AML-193 (cell line): Measurements from ENCODE around the gene EMC9.

Experiments
- DNase-seq, 2 experiments: peaks; one replicate each; lab custom pipeline; 2025; lab: John Stamatoyannopoulos, UW

EMC9 gene

DNA sequence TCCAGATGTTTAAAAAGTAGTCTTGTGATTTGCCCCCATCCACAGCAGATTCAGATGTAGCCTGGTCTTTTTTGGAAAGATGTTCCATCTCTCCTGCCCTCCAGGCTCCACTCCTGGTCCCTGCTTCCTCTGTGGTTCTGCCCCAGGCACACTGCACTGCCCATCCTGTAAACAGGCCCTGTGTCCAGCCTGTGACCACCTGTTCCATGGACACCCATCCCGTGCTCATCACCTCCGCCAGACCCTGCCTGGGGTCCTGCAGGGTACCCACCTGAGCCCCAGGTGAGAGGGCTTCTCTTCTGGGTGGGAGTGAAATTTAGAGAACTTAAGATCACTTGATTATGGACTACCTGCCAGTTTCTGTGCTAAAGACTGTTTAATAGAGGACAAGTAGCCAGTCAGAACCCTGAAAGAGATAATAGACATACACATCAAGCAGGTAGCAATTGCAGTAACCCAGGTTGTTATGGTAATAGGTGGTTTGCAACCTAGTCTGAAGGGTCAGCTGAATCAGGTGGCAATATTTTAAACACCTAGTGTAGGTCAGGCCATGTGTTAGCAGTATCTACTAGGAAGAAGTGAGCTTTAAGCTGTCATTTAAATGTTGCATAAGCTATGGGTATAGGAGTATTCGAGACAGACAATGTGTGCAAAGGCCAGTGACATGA lies 8.0 kb upstream of the EMC9 start:
- no peak for DNase-seq

- no peak for DNase-seq
These were observed 6.5 kb upstream of the EMC9 start for GRCh38 chr14:24147761-24148428.

DNA sequence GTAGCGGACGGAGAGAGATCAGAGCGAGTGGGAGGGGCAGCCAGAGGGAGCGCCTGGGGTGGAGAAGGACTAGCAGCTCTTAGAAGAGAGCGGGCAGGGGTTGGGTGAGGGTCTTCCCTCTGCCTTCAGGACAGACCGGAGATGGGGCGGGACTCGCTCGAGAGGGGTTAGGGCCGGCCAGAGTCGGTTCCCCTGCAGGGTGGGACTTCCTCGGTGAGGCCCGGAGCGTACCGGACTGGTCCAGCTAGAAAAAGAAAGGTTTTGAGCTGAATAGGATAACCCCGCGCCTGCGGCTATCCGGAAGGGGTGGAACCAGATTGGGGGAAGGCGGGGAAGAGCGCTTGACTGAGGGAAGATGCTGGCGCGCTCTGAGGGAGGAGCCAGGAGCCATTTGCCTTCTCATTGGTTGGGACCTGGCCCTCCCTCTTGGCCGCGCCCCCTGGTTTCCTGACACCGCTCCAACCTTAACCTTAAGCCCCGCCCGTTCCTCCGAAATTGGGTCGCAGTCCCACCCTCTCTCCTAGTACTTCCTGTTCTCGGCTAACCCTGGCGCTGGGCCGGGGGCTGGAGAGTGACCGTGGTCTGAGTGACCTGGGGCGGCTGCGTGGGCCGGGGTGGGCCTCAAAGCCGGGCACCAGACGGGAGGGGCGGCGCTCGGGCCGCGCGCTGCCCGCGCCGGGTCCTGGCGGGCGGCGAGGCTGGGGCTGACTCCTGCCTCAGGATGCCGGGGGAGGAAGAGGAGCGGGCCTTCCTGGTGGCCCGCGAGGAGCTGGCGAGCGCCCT lies 5.8 kb upstream of the EMC9 start, which contains the start of gene RNF31:
RNF31 (plus strand) TSS at position 521 of the 783 bp plus-strand sequence; CDS start at position 722, 201 bp downstream.
- DNase-seq = peak; percentile 97

- DNase-seq = peak; percentile 91
These were observed 5.1 kb upstream of the EMC9 start, which contains the start of gene PSME2 for GRCh38 chr14:24146453-24146977. PSME2 (minus strand) TSS chr14:24146610; CDS start chr14:24146581, 29 bp downstream.

DNA sequence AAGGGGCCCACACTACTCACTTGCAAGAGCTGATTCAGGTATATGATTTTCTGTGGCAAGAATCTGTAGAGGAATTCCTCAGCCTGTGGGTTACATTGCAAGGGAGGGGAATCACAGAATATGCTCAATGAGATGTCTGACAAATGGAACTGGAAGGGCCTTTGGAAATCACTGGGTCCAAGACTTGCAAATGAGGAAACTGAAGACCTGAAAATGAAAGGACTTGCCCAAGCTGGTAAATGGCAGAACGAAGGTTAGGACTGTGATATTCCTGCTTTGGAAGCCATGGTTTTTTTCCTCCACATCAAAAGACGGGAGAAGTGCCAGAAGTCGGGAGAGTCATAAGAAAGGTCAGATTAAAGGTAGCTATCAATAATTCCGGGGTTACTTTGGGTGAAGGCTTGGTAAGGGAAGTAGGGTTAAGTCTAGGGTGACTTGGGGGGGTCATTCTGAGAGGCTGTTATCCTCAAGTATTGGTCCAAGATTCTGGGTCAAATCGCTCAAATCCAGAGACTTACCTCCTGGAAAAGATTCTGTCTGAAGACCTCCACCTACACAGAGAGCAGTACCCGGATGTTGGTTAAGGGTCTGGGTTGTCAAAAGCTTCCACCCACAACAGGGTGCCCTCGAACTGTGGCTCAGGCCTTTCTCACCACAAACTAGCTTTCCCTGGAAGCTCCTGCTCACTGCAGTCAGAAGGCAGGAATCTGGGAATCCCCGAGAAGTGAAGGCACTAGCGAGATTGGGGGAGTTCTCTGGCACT lies 4.5 kb upstream of the EMC9 start:
- DNase-seq = peak in 1 of 2 experiments; percentile 11

- DNase-seq = no peak
These were observed 3.8 kb upstream of the EMC9 start for GRCh38 chr14:24145219-24145618.

- no peak for DNase-seq
These were observed 3.1 kb upstream of the EMC9 start for GRCh38 chr14:24144451-24144850.

DNA sequence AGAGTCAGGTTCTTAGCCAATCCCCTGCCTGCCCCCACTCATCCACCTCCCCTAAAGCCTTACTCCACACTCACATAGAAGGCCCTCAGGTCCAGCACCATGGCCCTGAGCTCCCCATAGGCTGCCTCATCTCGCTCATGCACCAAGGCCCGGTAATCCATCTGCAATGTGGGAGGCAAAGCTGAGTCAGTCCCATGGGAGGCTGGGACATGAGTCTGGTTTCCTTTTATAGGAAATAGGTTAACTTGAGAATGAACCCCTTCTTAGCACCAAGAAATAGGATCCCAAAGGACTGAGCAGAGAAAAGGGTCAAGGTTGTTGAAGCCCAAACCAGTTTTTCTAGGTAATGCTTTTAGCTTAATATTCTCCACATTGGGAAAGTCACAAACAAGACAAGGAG lies 2.1 kb upstream of the EMC9 start:
- DNase-seq = no peak

DNA sequence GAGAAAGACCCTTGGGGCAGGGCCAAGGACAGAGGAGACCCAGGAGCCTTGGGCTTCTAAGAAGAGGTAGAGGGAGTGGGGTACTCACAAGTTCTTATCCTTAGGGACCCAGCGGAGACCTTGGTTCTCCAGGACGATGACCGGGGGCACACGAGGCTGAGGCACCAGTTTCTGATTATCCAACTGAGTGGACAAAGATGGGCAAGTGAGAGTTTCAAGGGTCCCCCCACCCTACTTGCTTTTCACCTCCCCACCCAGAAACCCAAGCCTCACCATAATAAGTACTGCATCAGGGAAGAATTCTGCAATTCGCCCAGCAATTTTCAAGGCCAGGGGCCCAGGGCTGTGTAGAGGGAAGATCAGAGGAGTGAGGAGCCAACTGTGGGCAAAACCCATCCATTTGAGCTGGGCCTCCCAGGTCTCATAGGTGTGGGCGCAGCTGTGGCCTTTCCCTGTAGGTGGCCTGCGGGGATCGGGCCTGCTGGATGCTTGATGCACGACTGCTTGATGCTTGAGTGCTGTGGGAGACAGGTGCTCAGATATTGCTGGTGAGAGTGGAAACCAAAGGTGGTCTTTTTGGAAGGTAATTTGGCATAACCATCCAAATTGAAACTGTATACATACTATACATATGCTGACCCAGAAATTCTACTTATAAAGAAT lies 2.0 kb downstream of the EMC9 start:
- DNase-seq = no peak

DNA sequence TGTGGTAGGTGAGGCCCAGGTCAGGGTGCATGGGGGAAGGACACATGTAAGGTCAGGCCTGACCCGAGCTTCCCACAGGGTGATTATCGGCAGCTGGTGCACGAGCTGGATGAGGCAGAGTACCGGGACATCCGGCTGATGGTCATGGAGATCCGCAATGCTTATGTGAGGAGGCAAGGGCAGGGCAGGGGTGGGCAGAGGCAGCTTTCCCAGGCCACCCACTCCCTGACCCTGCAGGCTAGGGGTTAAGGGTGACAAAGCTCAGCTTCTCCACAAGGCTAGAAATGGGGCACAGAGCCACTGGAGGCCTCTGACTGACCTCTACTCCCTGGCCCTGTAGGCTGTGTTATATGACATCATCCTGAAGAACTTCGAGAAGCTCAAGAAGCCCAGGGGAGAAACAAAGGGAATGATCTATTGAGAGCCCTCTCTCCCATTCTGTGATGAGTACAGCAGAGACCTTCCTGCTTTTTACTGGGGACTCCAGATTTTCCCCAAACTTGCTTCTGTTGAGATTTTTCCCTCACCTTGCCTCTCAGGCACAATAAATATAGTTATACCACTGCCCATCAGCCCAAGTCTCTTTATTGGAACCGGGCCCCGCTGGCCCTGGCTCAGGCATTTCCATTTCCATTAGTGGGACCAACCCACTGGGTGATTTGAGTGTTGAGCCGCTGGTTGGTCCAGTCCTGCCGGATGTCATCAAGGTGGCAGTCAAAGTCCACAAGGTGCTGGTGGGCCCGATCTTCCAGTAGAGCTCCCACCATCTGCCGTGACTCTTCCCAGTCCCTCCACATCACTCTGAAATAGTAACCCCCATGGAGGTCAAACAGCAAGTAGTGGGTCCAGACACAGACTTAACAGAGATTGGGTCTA lies 2.8 kb downstream of the EMC9 start:
- DNase-seq = no peak

- no peak for DNase-seq
These were observed 3.6 kb downstream of the EMC9 start for GRCh38 chr14:24137529-24138395.

GRCh38 chr14:24136684-24137528 lies 4.5 kb downstream of the EMC9 start:
- no peak for DNase-seq

DNA sequence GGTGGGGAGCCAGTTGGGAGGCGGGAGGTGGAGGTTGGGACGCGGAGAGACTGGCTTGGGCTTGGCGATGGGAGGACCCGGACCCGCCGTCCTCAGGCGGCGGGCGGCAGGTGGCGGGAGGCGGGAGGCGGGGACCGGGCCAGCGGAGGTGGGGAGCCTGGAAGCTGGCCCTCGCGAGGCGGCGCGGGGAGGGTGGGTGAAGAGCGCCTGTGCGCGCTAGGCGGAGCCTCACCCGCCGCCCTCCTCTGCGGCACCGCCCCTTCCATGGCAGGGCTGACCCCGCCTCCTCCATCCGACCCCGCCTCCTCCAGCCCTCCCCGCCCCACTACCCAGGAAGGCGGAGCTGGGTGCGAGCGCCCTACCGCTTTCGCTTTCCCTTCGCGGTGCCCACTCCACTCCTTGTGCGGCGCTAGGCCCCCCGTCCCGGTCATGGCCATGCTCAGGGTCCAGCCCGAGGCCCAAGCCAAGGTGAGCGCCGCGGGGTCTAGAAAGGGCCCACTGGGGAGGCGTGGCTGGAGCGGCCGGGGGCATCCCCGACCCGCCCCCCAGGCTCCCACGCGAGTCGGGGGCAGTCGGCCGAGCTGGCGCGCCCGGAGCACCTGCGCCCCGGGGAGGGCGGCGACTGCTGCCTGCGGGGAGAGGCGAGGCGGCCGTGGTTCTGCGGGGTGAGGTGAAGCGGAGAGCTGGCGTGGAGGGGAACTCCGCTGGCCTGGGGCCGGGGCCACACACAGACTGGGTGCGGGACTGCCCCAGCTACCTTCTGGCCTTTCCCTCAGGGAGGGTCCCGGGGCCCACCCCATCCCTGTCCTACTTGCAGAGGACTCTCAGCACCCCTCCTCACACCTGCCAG lies 5.3 kb downstream of the EMC9 start, which contains the start of gene PSME1:
PSME1 (plus strand) TSS at position 361 of the 850 bp plus-strand sequence; CDS start at position 430, 69 bp downstream.
- peak; percentile 72 to 73 for DNase-seq

DNA sequence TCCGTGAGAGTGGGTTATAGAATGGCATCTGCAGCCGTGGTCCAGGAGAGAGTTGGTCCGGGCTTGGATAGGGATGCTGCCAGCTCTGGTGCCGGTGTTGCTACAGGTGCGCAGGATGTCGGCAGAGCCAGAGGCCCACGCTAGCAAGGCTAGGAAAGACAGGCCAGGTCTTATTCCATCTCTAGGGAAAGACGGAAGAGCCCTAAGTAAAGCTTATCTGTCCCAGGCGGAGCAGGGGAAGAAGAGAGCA lies 5.9 kb downstream of the EMC9 start:
- no peak for DNase-seq

DNA sequence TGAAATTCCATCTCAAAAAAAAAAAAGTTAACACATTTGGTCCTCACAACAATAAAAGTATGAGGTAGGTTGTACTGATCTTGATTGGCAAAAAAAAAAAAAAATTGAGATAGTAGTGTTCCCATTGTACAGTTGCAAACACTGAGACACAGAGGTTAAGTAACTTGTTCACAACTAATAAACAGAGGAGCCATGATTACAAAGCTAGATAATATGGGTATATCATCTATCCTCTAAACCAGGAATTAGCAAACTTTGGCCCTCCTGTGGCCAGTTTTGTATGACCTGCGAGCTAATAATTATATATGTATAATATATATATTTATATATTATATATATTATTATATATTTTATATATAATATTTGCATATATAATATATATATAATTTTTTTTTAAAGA lies 7.7 kb downstream of the EMC9 start:
- DNase-seq = peak; percentile 8 to 32

- no peak for DNase-seq
These were observed 8.4 kb downstream of the EMC9 start for GRCh38 chr14:24132976-24133375.

DNA sequence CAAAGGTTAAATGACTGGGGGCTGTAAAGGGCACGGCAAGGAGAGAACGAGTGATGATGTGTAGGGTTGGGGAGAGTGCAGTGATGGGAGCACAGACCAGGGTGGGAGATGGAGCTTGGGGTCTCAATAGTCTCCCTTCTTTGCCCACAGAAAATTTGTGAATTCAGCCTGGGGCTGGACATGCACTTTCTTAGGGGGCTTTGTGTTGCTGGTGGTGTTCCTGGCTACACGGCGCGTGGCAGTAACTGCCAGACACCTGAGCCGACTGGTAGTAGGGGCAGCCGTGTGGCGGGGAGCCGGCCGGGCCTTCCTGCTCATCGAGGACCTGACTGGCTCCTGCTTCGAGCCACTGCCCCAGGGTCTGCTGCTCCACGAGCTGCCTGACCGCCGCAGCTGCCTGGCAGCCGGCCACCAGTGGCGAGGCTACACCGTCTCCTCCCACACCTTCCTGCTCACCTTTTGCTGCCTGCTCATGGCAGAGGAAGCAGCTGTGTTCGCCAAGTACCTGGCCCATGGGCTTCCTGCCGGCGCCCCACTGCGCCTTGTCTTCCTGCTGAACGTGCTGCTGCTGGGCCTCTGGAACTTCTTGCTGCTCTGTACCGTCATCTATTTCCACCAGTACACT lies 9.2 kb downstream of the EMC9 start:
- no peak for DNase-seq
